ENCODE measurements around the gene ASPM.

ASPM gene, protein sequence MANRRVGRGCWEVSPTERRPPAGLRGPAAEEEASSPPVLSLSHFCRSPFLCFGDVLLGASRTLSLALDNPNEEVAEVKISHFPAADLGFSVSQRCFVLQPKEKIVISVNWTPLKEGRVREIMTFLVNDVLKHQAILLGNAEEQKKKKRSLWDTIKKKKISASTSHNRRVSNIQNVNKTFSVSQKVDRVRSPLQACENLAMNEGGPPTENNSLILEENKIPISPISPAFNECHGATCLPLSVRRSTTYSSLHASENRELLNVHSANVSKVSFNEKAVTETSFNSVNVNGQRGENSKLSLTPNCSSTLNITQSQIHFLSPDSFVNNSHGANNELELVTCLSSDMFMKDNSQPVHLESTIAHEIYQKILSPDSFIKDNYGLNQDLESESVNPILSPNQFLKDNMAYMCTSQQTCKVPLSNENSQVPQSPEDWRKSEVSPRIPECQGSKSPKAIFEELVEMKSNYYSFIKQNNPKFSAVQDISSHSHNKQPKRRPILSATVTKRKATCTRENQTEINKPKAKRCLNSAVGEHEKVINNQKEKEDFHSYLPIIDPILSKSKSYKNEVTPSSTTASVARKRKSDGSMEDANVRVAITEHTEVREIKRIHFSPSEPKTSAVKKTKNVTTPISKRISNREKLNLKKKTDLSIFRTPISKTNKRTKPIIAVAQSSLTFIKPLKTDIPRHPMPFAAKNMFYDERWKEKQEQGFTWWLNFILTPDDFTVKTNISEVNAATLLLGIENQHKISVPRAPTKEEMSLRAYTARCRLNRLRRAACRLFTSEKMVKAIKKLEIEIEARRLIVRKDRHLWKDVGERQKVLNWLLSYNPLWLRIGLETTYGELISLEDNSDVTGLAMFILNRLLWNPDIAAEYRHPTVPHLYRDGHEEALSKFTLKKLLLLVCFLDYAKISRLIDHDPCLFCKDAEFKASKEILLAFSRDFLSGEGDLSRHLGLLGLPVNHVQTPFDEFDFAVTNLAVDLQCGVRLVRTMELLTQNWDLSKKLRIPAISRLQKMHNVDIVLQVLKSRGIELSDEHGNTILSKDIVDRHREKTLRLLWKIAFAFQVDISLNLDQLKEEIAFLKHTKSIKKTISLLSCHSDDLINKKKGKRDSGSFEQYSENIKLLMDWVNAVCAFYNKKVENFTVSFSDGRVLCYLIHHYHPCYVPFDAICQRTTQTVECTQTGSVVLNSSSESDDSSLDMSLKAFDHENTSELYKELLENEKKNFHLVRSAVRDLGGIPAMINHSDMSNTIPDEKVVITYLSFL (N-terminal part only)

DNA sequence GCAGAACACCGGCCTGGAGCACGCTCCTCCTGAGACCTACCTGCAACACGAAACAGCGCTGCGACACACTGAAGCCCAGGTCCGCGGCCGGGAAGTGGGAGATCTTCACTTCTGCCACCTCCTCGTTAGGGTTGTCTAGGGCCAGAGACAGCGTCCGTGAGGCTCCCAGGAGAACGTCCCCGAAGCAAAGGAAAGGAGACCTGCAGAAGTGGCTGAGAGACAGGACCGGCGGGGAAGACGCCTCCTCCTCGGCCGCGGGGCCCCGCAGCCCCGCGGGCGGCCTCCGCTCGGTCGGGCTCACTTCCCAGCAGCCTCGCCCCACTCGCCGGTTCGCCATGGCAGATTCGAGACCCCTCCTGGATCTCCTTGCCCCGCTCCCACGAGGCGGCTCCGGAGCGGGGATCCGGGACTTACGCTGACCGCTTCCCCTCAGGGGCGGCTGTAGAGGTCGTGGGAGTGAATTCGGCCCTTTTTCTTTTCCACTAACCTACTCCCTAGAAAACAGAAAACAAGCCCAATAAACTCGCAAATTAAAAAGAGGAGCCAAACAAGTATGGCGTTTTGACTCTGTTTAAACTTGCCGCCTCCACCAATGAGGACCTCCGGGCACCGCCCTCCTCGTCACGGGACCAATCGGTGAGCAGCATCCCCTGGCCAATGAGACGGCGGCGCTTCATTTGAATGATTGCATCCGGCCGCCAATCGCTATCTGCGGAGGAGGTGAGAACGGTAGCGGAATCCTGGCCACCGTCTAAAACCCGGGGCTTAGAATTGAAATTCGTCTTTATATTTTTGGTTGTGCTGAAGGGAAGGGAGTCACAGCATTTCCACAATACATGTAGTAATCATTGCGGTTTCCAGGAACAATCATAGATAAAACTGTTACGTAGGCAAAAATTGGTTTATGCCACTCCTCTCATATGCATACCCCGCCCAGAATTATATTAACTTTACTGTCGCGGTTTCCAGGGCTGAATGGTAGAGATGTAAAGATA lies at the start of gene ASPM:
TSS of gene ASPM (minus strand) at position 569 of the 995 bp plus-strand sequence. CDS start at position 337, 232 bp downstream.
- peak; percentile 20 to 94 (median 81) for DNase-seq

DNA sequence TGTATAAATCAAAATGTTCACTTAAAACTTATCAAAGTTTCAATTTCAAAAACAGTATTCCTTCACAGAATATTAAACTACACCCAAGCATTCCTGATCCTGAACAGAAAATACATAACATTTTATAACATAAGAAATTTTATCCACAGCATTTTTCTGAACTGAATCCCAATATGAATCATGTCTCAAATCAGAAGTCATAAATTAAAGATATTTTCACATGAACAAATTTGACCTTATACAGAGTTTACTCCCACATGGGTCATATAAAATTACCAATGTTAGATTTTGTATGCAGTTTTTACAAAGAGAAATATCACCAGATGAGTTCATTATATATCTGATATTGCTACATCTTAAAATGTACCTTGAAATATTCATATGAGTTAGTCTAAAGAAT lies 48.6 kb upstream of the ASPM start:
- no peak for DNase-seq

DNA sequence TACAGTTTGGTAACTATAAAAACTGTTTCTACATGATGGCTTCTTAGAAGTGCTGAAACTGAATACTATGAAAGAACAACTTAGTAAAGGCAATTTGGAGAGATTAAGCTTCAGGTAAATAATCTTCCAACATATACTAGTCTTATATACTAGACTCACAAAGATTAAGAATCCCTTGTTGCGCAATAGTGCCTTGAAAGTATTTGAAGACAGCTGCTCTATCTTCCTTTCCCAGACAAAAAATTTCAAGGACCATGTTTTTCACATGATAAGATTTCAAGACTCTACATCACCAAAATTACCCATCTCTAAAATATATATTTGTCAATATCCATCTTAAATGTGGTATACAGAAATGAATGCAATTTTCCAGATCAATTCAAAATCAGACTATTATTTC lies 37.7 kb upstream of the ASPM start:
- DNase-seq: no peak

DNA sequence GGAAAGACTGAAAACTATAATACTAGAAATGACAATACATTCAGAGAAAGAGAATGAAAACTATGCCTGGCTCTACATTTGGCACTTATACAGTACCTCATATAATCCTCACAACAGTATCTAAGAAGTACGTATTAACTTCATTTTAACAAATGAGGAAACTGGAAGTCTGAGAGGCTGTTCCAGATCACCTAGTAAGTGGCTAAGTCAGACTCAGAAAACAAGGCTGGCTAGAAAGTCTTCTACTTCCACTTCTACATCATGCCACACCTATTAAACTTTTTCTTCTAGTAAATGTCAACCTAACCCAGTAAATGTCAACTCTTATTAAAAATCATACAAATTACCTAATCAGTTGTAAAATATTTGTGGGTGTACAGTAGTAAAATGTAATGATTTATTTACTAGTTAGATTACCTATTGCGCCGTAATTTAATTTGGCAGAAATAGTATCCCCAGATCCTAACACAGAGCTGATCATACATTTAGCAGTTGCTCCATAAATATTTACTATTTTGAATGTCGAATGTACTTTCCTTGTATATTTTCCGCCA lies 36.8 kb upstream of the ASPM start:
- no peak for DNase-seq

DNA sequence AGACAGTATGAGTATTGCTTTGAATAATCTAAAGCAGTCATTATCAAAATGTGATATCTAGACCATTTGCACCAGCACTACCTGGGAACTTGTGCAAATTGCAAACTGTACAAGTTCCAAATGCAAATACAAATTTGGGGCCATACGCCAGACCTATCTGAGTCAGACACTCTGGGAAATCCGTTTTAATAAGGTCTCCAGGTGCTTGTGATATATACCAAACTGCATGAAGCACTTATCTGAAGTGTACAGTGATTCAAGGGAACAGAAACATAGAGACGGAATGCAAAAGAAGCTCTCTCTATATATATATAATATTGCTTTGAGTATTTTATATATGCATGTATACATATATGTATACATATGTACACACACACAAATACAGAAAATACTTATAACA lies 36.2 kb upstream of the ASPM start:
- no peak for DNase-seq

DNA sequence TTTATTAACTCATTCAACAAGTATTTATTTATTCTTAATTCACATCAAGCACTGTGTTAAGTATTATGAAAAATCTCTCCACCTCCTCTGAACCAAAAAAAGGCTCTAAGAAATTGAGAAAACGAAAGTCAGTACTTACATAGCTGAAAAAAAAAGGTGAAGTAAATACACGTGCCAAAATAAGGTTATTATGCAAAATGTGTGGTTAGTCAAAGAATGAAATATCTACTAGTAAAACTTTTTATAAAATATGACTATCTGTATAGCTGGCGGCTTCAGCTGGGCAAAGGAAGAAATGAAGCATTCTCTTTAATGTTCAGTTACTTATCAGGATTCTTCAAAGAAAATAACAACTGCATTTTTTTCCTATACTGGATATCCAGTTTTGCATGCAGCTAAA lies 35.5 kb upstream of the ASPM start:
- no peak for DNase-seq

DNA sequence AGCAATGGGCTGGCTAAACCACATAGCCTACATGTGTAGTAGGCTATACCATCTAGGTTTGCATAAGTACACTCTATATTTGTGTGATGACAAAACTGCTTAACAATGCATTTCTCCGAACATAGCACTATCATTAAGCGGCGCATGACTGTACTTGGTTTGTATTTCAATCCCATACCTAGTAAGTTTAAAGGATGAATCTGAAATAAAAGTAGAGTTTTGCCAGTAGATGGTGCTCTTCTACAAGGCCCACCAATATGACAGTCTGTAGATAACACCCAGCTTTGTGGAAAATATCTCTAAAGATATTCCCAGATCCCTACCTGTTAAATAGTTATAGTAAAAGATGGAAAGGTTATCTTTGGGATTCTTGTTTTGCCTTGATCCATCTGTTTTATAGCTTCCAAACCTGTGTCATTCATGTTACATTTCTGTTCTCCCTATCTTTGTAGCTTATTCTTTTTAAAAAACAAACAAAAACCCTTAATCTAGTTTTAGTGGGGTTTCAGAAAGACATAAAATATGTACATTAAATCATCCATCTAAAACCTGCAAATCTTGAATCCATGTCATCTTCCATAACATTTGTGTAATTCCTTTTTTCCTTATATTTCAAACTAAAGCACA lies 33.9 kb upstream of the ASPM start:
- DNase-seq: peak in 2 of 51 donors; percentile 9 to 37

DNA sequence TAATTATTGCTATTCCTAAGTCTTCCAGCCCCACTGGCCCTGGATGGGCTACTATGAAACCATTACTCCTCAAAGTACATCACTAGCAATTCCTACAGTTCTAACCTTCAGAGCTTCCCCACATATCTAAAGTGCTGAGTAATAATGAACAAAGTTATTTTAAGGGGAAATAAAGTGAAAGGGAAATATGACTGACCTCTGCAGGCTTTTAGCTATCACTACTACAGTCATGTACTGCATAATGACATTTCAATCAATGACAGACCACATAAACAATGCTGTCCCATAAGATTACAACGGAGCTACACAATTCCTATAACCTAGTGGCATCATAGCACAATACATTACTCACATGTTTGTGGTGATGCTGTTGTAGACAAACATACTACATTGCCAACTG lies 32.5 kb upstream of the ASPM start:
- DNase-seq: no peak

DNA sequence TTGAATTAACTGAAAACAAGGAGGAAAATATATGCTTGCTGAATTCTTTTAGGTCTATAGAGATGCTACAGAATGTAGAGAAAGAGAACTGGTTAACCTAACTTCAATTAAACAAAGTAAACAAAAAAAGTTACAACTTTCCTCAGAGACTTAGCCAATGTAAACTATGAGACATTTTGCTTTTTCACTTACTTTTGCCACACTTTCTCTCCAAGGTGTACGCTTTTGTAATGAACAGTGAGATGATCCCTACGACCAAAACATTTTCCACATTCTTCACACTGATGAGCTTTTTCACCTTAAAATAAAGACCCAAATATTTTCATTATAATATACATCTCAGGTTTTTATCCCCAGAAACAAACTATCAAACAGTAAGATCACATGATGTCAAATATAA lies 28.3 kb upstream of the ASPM start:
- no peak for DNase-seq

DNA sequence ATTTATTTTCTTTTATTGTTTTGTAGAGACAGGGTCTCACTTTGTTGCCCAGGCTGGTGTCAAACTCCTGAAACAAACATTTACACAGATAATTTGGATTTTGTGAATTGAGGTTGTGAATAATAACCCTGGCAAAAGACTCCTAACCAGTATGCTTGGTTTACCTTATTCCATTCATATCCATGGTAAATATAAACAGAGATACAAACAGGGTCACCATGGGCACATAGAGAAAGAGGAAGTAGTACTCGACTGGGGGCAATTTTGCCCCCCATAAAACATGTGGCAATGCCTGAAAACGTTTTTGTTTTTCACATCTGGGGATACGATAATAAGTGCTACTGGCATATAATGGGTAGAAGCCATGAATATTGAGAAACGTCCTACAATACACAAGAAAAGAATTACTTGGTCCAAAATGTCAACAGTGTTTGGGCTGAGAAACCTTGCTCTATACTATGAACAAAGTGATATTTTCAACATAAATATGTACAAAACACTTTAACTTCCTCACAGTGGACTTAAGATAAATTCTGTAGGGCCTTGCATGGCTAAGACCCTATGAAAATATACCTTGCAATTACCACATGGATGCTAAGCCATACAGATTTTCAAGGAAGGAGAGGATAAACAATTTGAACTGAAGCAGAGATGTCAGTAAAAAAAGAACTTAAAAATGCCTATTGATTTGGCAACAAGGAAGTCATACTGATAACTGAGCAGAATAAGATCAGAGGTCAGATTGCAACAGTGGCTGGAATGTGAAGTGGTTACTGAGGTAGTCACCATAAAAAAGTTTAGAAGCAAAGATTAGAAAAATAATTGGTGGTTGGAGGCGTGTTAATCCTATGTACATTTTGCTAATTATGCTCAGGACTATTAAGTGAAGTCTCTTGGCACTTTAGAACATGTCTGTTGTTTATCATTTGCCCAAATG lies 27.4 kb upstream of the ASPM start:
- no peak for DNase-seq

DNA sequence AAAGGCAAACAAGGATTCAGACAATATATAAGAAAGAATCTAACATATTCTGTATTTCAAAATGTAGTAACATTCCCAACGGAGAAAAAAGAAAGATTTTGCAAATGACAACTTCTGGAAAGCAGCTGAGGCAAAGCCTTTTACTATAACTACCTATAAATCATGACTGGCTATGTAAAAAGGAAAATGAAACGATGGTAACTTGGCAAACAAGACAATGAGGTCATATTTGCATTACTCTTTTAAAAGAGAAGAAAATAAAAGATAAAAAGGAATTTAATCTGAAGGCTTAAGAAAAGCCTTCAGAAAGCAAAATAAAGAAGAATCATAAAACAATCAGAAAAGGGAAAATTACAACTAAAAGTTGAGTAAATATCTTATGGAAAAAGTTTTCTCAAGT lies 25.1 kb upstream of the ASPM start:
- DNase-seq: no peak

DNA sequence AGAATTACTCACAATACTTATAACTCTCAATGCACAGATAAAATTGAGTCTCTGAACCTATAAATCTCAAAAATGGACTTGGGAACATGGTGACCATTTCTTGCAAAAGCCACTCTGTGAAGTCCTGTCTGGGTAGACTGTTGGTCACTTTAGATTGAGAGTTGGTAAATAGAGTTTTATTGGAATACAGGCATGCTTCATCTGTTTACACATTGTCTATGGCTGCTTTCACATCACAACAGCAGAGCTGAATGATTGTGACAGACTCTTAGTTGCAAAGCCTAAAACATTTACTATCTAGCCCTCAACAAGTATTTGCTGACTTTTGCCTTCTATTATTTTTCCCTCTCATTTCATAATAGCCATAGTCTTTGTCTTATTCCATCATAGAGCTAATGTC lies 24.1 kb upstream of the ASPM start:
- DNase-seq: no peak

DNA sequence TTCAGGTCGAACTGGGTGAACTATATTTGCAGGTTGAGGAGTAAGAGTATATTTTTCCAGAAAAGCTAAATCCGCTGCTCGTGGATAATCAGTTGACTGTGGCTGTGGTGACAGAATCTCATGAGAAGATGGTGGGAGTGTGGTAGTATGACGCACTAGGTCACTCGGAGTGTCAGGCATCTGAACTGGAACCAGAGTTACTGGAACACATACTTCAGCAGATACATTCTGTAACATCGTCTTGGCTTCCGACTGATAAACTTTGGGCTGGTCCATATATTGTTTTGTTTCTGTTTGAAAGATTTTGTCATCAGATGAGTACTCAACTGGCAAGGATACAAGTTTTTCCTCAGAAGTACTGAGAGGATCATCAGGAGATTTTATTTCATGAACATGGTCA lies 13.0 kb upstream of the ASPM start:
- DNase-seq: no peak

DNA sequence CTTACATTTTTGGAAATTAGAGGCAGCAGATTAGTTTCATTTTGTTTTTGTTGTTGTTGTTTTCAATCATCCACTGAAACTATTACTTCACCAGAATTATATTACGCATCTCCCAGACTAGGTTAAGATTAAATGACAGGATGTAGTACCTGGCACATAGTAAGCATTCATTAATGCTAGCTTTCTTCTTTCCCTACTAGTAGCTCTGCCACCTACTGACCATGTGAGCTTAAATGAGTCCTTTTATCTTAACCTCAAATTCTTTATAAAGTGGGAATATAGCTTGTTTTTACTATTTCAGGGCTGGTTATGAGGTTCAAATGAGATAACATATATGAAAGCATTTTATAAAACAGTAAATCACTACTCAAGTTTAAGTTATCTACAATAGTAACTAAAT lies 10.2 kb upstream of the ASPM start:
- no peak for DNase-seq

DNA sequence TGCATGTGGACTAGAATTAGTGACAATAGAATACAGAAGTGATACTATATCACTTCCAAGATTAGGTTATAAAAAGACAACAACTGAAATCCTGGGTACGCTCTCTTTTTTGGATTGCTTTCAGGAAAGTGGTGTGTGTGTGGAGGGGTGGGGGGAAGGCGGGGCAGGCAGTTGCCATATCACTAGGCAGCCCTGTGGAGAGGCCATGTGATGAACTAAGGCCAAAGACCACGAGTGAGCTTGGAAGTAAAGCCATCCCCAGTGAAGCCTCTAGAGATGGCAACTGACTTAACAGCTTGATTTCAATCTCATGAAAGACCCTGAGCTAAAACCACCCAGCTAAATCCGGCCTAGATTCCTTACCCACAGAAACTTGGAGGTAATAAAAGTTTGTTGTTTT lies 6.2 kb upstream of the ASPM start:
- DNase-seq: no peak

DNA sequence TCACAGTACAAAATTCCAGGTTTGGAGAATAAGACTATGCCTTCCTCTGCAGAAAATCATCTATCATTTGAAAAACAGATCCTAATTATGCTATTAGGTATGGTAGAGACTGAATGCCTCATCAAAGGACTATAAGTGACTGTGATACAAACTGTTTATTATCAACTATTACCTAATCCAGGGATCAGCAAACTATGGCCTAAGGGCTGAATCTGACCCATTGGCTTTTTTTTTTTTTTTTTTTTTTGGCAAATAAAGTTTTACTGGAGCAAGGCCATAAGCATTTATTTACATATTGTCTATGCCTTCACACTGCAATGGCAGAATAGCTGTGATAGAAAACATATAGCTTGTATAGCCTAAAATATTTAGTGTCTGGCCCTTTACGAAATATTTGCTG lies 4.7 kb upstream of the ASPM start:
- no peak for DNase-seq

DNA sequence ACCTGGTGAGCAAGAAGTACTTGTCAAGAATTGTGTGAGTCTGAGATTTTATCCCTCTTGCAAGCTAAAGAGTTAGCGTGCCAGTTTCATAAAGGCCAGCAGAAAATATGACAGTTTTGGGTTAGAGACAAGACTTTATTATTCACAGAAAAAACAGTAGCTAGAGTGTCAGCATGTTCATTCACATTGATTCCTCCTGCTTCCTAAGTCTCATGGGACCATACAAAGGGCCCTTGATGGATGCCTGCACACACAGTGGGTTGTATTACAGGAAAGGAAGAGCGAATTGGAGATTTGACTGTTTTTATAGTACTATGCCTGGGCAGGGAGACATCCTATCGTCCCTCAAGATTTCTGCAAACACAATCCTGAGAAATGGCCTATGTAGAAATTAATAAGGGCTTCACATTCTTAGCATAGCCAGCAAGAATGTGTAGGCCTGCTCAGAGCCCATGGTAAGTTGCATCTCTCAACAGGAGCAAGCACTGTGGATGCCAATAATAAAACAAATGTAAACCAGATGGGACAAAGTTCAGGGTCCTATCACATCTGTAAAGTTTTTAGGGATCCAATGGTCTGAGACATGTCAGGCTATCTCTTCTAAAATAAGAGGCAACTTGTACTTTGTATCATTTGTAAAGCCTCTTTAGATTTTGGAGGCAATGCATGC lies 4.0 kb upstream of the ASPM start:
- DNase-seq: no peak

DNA sequence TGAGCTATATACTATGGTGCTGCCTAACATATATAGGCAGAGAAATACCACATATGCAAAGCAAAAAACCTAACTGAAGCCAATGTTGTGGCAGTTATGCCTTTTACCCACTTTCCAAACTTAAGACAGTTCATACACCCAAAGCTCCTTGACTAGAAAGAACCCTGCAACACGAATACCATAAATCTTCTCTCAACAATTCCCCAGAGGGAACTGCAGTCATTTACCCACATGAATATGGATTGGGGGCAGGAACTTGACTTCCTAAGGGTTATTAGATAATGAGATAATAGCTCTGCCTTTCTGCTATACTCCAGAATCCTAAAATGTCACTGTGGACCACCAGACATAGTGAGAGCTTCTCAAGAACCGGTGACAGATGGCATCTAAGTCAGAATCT lies 2.9 kb upstream of the ASPM start:
- DNase-seq: no peak
